DOHH2 (cell line): Measurements from ENCODE around the gene ARHGAP44.

ENCODE experiments used
- EZH2phosphoT487 ChIP-seq: fragments of 200-600 bp; sonication (generic); IDR thresholded peaks from 2 replicates; pipeline ENCODE4 v1.6.1; 2017; ENCODE audit warnings: borderline replicate concordance, mild to moderate bottlenecking, antibody characterized with exemption, low read length, moderate library complexity, mixed read lengths
- TF ChIP-seq, protein P1 (sequence below): fragments of 200-600 bp; sonication (generic); IDR thresholded peaks from one replicate; pipeline ENCODE4 v1.5.1; 2014; ENCODE audit warnings: antibody characterized with exemption, mild to moderate bottlenecking, low read depth, low read length; ENCODE audit not compliant: poor library complexity, severe bottlenecking

DNA sequence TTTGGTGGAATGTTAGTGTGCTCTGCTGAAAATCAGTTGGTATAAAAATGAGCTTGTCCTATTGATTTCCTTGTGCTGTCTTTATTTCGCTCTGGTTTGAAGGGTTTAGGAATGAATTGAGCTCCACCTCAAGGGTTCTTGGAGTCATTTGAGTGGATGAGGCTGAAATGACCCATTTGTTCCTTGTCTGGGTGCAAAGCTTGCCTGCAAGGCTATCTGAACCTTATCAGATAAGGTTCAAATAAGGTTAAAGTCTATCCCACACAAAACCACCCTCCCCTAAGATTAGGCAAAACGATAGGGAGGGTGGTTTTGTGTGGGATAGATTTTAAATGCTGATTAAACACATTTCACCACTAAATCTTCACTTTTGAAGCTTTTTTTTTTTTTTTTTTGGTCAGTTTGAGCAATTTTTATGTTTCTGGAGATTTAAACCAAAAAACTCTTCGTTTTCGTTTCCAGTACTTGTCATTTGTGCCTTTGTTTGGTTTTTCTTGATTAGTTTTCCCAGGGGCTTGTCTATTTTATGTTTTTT, 62.7 kb downstream of the ARHGAP44 start:
- TF ChIP-seq, protein P1, sequence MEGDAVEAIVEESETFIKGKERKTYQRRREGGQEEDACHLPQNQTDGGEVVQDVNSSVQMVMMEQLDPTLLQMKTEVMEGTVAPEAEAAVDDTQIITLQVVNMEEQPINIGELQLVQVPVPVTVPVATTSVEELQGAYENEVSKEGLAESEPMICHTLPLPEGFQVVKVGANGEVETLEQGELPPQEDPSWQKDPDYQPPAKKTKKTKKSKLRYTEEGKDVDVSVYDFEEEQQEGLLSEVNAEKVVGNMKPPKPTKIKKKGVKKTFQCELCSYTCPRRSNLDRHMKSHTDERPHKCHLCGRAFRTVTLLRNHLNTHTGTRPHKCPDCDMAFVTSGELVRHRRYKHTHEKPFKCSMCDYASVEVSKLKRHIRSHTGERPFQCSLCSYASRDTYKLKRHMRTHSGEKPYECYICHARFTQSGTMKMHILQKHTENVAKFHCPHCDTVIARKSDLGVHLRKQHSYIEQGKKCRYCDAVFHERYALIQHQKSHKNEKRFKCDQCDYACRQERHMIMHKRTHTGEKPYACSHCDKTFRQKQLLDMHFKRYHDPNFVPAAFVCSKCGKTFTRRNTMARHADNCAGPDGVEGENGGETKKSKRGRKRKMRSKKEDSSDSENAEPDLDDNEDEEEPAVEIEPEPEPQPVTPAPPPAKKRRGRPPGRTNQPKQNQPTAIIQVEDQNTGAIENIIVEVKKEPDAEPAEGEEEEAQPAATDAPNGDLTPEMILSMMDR, result no peak
- TF ChIP-seq EZH2phosphoT487, result no peak
